Limb (tissue), 2 donors: ENCODE results near the gene RSPO3.
A peak's percentile ranks its signal among the peaks of the same experiment; 100 is the strongest.

ENCODE experiments used
- DNase-seq, 2 donors: peaks; one replicate each; pipeline ENCODE4 v3.0.0-alpha.2; 2016; ENCODE audit errors: extremely low spot score in 2 of 2

RSPO3 gene

GRCh38 chr6:127160484-127160883 is 42.0 kb downstream of the RSPO3 start:
- DNase-seq = no peak

DNA sequence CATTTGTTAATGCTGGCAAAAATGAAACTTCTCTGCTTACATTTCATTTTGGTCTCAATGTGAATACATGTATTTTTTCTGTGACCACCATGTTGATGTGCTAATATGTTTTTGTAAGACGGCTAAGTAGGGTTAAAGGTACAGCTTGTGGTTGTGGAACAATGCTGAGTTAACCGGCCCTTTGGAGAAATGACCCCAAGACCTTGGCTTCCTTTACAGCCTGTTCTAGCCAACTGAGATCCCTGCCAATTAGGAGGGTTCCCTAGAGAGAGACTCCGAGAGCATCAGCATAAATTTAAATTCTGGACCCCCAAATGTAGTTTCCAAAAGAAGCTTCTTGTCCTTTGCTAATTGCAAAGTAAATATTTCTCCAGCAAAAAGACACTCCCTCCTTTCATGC is 44.4 kb downstream of the RSPO3 start:
- DNase-seq = no peak

DNA sequence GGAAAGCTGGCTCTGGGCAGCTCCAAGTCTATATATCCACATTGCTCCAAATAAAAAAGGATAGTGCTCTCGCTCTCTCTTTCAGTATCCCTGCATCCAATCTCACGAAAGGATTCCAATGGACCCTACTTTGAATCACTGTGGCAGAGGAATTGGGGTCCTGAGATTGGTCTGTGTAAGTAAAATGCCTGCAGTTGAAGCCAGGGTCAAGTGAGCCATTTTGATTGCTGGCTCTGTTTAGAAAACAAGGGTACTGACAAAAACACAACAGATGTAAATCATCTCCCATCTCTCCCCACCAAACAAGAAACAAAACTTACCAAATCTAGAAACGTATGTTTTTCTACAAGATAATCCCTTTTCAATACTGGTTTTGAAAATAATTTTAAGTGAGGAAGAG is 45.6 kb downstream of the RSPO3 start:
- DNase-seq = no peak

GRCh38 chr6:127164565-127164964 is 46.1 kb downstream of the RSPO3 start:
- DNase-seq = no peak

GRCh38 chr6:127173156-127173940 is 54.9 kb downstream of the RSPO3 start:
- no peak for DNase-seq

DNA sequence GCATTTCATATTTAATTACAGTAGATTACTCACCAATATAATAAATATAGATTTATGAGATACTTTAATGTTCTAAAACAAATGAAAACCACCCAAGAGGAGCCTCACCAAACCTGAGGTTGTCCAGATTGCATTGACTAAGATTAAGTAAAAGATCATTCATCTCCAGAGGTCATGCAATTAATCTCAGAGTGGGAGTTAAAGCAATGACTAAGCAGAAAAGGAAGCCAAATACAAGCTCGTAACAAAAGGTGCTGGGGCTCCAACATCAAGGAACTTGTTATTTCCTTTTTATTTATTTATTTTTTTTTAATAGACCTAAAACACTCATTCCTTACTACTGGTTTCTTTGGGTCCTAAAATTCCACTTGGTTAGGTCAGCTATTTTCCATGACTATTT is 57.7 kb downstream of the RSPO3 start:
- no peak for DNase-seq

DNA sequence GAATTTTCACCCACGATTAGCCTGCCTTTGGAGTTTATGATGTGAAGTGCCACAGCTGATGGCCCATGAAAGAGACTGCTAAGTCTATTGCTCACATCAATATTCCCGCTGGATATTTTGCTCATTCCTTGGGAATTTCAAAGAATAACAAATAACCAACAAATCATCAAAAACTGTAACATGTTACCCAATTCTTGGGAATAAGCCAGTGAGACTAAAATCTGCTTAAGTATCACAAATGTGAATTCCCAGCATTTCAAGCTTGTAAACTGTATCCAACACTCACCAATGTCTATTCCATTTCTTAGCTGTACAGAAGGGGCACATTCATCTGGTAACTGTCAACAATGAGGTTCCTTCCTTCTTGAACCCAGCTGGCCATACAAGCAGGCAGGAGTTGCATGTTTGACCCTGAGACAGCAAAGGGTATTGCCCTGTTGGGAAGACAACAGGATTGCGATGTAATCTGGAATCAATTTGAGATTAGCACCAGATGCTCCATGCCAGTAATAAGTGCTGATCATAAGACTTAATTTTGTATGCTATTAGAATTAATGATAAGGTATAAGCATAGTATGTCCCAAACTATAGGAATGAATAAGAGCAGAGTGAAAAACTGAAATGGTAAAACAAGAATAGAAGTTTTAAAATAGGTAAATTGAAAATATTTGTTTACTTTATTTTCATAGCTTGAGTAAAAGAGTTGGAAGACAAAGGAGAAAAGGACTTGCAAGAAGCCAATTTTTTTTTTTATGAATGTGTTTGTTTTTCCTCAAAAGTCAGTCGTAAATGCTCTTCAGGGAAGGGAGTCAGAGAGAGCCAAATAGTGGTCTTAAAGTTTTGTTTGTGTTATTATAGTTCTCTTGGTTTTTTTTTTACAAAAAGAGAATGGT is 58.8 kb downstream of the RSPO3 start:
- DNase-seq = no peak

DNA sequence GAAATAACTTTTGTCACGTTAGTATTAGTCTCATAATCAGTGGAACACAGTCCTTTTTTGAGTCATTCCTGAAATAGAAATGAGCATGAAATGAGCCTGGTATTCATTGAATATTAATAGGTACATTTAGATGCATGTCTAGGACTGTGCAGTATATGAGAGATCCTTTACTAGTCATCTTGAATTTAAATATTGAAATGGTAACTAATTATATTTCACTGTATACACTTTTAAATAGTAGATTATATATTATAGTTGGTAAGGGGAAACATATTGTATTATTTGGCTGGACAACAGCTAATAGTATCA is 59.4 kb downstream of the RSPO3 start:
- no peak for DNase-seq

- DNase-seq = no peak
These were observed 60.3 kb downstream of the RSPO3 start for GRCh38 chr6:127178746-127179145.

DNA sequence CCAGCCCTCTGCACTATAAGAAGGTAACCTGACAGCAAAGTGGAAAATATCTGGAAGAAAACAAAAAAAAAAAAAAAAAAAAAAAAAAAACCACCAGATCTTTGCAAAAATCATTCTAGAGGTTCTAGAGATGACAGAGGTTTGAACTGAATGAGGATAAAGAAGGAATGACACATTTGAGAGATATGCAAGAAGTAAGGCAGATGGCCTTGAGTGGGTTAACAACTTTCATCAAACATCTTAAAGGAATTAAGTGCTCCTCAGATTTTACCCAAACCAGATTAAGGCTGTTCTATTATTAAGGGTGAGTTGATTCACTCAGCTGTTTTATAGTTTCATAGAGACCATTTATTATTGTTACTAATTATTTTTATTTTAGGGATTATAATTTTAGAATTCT is 62.0 kb downstream of the RSPO3 start:
- no peak for DNase-seq

- DNase-seq = no peak
These were observed 64.0 kb downstream of the RSPO3 start for GRCh38 chr6:127182501-127182900.

- DNase-seq = no peak
These were observed 67.0 kb downstream of the RSPO3 start for GRCh38 chr6:127185437-127185995.

GRCh38 chr6:127186889-127187288 is 68.4 kb downstream of the RSPO3 start:
- DNase-seq = peak in 1 of 2 donors; percentile 32

DNA sequence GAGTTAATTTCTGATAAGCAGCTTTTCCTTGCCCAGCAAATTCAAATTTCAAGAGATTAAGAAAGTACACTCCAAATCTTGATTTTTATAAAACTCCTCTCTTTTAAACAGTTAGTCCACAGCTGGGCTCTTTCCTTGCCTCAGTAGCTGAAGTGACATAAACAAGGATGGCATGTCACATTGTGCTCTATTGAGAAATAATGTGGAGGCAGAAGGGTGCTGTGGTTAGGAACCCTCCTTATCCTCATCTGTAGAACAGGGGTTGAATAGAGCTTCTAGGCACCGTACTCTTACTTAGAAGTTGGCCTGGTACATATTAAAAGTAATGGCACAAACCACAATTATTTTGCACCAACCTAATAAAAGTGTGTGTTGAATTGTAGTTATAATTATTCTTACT is 70.3 kb downstream of the RSPO3 start:
- DNase-seq = no peak

DNA sequence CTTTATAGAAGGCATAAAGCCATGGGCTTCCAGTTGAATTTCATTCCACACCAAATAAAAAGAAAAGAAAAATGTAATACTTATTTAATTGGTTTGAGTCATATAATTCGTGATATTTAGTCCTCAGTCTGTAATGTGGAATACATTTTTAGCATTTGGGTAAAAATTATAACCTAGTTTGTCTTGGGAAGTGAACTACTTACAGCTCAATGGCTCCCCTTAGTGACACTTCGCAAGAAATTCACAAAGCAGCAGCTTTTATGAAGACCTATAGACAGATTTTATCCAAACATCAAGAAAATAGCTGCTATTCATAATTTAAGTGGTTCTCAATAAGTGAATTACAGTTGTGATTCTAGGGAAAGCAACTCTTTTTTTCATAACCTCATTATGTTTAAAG is 72.1 kb downstream of the RSPO3 start:
- DNase-seq = peak in 1 of 2 donors; percentile 57

- no peak for DNase-seq
These were observed 73.2 kb downstream of the RSPO3 start for GRCh38 chr6:127191716-127192115.

GRCh38 chr6:127192911-127193541 is 74.6 kb downstream of the RSPO3 start:
- DNase-seq = peak in 1 of 2 donors; percentile 51

DNA sequence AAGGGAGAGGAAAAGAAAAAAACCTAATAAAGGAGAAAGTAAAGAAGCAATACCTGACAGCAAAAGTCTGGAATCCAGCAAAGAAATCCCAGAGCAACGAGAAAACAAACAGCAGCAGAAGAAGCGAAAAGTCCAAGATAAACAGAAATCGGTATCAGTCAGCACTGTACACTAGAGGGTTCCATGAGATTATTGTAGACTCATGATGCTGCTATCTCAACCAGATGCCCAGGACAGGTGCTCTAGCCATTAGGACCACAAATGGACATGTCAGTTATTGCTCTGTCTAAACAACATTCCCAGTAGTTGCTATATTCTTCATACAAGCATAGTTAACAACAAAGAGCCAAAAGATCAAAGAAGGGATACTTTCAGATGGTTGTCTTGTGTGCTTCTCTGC is 77.4 kb downstream of the RSPO3 start:
- DNase-seq = no peak

DNA sequence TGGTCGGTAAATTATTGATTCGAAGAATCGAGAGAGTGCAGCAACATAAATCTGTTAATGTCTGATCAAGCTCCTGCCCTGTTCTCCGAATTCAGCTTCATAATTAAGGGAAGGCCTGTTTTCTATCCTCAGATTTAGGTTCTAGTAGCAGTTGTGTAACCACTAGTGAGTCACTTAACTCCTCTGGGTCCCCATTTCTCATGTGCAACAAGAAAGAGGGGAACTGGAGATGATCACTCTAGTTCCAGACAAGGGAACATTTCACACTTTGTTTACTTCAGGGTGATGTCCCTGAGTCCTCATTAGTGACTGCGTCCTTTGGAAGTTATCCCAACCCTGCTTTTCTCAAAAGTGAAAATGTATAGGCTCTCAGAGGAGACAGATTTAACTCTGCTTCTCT is 80.1 kb downstream of the RSPO3 start:
- DNase-seq = no peak

DNA sequence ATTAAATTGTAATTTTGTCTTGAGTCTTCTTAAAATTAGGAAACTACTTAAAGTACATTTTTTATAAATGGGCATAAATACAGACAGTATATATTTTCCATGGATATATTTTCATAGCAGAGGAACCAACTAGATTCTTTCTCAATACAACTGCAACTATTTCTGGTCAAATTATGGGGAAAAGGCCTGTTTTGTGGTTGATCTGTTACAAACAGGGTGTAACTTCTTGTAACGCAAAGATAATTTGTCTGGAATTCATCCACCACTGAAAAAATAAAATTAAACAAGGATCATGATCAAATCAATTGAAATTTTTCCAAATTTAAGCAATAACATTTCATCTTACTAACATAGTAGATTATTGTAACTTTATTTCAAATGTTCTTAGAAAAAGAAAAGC is 81.0 kb downstream of the RSPO3 start:
- DNase-seq = no peak

DNA sequence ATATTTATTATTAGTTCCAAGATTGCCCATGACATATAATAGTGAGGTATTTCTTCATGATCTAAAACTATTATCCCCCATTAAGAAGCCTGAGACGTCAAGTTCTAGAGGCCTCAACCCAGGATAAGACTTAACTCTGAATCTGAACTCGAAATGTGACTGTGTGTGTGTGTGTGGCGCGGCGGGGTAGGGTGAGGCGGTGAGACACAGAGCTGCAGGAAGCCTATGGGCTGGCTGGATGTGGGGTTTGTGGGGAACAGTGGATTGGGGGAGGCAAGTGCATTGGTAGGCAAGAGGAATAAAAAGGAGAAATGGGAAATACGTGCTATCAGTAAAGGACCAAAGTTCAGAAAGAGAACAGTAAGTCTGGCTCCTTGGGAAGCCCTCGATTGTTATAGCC is 81.6 kb downstream of the RSPO3 start:
- no peak for DNase-seq

- DNase-seq = no peak
These were observed 82.8 kb downstream of the RSPO3 start for GRCh38 chr6:127201321-127201720.
